Left renal cortex interstitium (tissue), 4 donors: Measurements from ENCODE around the gene MCL1. TPM values are rescaled to one million over a fixed set of nuclear protein-coding genes. Genes with fewer than 3 reads are reported as not detected.
"Not testable (repeated sequence)": the region's sequence is repeated elsewhere in the genome, so short reads cannot be mapped to it uniquely, and the experiment has no call there.

Source experiments
- DNase-seq, 4 donors: peaks; one replicate each; pipeline ENCODE4 v3.0.0-alpha.2; 2013; ENCODE audit warnings: low read depth in 4 of 4, low spot score in 2 of 4, missing footprints in 1 of 4
- polyA plus RNA-seq, 4 donors: library from polyadenylated mRNA; unstranded; fragments of 120-200 nt; gene quantifications; one replicate each; pipeline ENCODE4 v1.2.1, GENCODE V29; 2013; ENCODE audit not compliant: insufficient read length in 4 of 4

The MCL1 gene
- polyA plus RNA-seq, 4 donors: 142 to 214 (median 160) TPM

DNA sequence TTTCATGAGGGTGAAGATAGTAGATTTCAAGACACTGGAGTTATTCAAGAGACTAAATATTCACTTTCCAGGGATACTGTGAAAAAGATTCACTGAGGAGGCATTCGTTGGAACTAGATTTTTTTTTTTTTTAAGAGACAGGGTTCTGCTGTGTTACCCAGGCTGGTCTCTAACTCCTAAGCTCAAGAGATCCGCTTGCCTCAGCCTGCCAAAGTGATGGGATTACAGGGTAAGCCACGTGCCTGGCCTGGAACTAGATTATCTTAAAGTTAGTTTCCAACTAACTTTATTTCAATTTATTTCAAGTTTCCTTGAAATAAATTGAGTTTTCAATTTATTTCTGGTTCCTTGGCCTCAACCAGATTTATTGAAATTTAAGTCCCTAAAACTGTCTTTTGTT lies 24.3 kb upstream of the MCL1 start:
- DNase-seq: no peak

DNA sequence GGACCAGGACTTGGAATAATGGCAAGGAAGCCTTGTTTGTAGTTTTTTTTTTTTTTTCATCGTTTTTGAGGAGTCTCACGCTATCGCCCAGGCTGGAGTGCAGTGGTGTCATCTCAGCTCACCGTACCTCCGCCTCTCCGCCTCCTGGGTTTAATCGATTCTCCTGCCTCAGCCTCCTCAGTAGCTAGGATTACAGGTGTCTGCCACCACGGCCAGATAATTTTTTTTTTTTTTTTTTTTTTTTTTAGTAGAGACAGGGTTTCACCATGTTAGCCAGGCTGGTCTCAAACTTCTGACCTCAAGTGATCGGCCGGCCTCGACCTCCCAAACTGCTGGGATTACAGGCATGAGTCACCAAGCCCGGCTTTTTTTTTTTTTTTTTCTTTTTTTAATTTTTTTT lies 23.0 kb upstream of the MCL1 start:
- DNase-seq: not testable (repeated sequence)

DNA sequence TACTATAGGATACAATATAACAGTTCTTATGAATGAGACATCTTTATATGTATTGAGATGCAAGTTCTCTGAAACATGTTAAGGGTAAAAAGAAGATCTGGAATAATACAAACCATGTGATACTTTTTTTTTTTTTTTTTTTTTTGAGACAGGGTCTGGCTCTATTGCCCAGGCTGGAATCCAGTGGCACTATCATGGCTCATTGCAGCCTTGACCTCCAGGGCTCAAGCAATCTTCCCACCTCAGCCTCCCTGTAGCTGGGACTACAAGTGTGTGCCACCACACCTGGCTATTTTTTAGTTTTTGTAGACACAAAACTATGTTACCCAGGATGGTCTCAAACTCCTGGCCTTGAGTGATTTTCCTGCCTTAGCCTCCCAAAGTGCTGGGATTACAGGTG lies 22.1 kb upstream of the MCL1 start:
- no peak for DNase-seq

DNA sequence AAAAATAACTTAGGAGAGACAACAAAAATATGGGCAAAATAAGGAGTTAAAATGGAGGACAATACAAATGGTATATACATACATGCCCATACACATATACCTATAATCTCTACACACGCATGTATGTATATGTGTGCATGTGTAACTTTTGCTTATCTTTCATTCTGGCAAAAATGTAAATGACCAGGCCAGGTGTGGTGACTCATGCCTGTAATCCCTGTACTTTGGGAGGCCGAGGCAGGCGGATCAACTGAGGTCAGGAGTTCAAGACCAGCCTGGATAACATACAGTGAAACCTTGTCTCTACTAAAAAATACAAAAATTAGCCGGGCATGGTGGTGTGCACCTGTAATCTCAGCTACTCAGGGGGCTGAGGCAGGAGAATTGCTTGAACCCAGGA lies 18.9 kb upstream of the MCL1 start:
- not testable (repeated sequence) for DNase-seq

DNA sequence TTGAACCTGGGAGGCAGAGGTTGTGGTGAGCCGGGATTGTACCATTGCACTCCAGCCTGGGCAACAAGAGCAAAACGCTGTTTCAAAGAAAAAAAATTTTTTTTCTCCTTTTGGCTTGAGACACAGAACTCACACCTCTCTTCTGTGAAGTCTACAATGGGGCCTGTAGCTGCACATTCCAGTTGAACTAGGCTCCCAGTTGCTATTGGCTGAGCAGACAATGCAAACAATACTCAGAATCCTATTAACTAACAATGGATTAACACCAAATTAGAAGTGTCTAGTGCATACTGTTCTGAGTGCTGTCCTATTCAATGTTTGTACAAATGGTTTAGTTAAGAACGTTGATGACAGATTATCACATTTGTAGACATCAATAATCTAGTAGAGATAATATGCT lies 17.6 kb upstream of the MCL1 start:
- no peak for DNase-seq

DNA sequence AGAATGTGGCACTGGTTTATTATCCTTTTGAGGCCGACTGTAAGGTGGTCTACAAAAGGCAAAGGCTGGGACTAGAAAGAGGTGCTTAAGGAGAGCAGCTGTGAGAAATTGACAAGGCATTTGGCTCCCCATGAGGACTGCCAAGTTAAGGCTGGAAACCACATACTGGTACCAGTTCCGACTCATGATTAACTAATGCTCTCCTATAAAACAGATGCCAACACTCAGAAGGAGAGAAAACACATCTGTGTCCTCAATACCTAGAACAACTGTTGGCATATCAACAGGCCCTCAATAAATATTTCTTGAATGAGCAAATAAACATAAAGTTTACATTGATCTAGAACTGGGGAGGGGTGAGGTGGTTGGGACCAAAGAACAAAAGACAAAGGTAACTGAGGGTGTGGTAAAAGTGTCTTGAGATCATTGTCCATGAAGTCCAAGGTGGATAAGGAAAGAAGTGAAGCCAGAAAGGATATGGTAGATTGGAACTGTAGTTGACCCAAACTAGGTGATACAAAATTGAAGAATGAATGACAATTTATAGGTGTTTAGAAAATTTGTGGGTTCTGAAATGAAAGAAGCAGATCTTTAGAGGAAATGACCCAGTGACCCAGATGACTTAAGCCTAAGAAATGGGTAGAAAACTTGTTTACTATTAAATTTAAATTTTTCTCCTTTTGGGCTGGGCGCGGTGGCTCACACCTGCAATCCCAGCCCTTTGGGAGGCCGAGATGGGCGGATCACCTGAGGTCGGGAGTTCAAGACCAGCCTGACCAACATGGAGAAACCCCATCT lies 16.9 kb upstream of the MCL1 start:
- no peak for DNase-seq

DNA sequence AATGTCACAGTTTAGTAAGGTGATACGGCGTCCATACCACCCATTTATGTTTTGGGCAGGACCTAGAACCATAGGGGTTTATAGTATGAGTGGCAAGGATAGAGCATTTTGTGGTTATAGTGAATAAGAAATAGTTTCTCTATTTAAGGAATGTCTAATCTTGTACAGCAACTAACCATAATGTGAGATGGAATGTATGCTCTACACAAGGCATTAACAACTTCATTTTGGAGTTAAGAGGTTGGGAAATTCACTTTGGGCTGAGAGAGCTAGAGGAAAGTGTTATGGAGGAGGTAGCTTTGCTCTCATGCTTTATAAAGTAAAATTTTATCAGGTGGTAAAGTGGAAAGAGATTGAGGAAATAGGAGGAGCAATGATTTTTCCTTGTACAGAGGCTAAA lies 3.0 kb upstream of the MCL1 start:
- no peak for DNase-seq

DNA sequence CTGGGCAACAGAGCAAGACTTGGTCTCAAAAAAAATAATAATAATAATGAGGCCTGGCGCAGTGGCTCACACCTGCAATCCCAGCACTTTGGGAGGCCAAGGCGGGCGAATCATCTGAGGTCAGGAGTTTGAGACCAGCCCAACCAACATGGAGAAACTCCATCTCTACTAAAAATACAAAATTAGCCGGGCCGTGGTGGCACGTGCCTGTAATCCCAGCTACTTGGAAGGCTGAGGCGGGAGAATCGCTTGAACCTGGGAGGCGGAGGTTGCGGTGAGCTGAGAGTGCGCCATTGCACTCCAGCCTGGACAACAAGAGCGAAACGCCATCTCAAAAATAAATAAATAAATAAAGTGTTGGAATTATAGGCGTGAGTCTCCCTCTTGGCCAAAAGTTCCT lies 2.6 kb upstream of the MCL1 start:
- not testable (repeated sequence) for DNase-seq

DNA sequence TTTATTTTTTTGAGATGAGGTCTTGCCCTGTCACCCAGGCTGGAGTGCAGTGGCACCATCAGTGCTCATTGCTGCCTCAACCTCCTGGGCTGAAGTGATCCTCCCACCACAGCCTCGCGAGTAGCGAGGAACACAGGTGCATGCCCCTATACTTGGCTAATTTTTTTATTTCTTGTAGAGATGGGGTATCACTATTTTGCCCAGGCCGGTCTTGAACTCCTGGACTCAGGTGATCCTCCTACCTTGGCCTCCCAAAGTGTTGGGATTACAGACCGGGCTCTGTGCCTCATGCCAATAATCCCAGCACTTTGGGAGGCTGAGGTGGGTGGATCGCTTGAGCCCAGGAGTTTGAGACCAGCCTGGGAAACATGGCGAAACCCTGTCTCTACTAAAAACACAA lies 2.0 kb upstream of the MCL1 start:
- not testable (repeated sequence) for DNase-seq

DNA sequence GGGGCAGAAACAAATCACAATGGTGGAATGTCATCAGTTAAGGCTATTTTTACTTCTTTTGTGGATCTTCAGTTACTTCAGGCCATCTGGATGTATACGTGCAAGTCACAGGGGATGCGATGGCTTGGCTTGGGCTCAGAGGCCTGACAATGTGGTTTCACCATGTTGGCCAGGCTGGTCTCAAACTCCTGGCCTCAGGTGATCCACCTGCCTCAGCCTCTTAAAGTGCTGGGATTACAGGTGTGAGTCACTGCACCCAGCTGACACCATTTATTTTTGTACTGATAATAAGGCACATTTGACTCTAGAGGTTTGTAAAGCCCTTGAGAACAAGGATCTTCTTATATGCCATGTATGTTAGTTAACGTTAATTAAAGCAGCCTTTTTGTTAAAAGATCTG lies 1.6 kb upstream of the MCL1 start:
- DNase-seq: not testable (repeated sequence)

DNA sequence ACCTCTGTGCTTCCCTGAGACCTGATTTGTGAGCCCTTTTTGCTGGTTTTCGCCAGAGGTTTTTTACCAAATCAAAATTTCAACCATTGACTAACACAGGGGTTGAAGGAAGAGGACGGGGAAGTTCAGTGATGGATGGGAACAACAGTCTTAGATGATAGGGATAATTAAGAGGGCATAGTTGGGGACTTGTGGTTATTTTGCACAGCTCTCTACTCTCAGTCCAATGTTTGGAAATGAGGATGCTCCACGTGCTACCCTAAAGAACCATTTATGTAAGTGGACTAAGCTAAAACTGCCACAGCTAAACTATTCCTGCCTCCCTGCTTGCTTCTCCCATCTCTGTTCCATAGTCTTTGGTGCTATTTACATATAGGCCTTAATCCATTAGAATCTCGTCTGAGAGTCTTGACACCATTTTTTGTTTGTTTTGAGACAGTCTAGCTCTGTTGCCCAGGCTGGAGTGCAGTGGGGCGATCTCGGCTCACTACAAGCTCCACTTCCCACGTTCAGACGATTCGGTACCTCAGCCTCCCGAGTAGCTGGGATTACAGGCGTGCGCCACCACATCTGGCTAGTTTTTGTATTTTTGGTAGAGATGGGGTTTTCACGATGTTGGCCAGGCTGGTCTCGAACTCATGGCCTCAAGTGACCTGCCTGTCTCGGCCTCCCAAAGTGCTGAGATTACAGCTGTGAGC lies 684 bp upstream of the MCL1 start:
- DNase-seq: no peak

DNA sequence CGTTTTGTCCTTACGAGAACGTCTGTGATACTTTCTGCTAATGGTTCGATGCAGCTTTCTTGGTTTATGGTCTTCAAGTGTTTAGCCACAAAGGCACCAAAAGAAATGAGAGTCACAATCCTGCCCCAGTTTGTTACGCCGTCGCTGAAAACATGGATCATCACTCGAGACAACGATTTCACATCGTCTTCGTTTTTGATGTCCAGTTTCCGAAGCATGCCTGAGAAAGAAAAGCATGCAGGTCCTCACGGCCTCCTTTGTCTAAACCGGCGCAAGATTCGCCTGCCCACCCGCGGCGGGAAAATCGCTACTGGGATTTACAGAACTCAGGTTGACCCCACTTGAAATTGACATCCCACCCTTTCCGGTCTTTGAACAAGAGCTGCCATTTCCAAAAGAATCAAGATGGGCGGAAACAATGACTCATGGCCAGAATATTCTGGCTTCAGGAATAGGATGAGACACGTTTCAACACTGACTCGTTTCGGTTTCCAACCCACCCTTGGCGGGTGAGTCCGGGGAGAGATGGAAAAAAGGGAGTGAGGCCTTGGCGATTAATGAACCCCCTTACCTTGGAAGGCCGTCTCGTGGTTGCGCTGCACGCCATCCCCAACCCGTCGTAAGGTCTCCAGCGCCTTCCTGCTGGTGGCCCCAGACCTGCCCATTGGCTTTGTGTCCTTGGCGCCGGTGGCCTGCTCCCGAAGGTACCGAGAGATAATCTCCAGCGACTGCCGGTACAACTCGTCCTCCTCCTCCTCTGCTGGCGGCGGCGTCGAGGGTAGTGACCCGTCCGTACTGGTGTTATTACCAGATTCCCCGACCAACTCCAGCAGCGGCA lies 919 bp downstream of the MCL1 start:
- DNase-seq: peak in 1 of 4 donors; percentile 59

DNA sequence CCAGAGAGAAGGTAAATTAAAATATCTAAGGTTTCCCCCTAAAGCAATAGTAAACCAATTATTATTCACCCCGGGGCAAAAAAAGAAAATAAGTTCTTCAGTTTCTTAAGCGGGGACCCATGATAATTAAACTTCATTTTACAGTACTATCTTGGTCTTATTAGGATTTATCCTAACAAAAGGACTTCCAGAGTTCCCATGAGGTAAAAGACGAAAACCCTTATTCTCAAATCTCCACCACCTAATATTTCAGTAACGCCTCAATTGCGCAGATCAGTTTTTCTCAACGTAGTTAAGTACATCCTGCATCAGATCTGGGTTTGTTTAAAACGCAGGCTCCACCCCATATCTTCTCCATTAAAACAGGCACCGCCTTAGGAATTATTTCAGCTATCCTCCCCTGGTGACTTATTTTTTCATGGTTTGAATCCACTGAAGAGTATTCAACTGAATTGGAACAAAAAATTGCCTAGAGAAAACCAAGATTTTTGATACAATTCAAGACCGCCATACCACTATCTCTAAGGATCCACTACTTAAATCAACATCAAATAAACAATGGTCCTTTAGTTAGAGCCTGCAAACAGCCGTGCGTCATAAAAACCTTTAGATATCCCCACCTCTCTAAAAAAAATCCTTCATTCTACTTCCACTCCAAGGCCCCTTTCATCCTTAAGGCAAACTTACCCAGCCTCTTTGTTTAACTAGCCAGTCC lies 1.7 kb downstream of the MCL1 start:
- no peak for DNase-seq

DNA sequence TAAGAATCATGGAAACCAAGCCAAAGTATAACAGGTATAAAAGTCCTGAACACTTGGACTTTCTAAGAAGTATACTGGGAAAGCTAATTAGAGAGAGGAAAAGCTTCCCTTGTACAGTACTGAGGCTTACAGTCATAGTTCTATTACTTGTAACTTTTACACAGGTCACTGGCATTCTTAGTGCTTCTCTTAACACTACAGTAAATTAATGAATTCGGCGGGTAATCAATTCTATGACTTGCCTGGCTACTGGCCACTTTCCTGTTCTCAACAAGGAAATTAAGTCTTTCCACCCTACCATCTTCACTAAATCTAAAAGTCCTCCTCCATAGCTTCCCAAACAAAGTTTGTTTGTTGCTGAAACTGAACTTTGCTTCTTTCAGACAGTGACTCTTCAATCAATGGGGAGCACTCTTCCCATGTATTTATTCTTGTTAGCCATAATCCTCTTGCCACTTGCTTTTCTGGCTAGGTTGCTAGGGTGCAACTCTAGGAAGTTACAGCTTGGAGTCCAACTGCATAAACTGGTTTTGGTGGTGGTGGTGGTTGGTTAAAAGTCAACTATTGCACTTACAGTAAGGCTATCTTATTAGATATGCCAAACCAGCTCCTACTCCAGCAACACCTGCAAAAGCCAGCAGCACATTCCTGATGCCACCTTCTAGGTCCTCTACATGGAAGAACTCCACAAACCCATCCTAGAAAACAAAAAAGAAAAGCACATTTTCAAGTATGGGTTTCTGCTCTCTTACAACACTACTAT lies 2.4 kb downstream of the MCL1 start:
- no peak for DNase-seq

DNA sequence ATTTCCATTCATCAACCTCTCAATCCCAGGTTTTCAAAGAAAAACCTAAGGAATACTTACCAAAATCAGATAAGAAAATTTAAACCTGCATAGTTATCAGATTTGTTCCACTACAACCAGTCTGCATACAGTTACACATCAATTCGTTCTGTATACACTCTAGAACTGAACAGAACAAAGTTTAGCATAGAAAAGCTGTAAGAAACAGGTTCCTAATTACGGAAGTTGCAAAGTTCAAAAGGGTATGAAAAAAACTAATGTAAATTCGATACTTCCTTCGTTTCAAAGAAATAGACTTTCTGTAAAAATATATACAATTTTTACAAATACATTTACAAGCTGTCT lies 3.1 kb downstream of the MCL1 start:
- no peak for DNase-seq

DNA sequence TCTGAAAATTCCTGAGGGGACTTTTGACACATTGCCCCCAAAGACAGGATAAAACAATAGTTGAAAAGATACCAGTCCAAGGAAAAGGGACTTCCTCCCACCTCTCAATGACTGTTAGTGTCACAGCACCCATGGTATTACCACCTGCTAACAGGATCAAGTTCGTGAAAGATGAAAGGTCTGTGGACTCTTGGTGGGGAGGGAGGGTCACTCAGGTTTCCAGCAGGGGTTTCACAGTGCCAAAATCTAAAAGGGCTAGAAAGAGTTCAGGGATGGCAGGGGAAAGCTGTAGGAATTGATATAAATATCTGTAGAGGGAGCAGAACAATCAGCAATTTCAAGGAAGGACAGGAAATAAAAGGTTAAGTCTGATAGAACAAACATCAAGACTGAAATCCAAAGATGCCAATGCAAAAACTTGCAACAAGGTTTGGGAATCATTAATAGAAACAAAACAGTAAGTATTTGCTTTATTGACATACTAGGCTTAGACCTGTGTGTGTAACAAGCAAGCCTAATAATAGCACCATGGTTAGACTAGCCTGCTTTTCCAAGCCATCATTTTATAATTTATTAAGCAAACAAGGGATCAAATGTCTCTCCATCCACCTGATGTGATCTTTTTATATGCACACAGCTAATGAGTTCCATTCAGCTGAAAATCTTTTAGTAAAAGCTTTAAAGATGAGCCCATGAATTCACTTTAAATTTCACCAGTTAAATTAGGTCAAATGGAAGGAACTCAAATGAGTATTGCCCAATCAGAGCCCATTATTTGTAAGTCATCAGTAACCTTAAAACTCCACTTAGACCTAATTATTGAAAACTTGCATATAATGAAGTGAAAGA lies 3.7 kb downstream of the MCL1 start:
- DNase-seq: no peak

DNA sequence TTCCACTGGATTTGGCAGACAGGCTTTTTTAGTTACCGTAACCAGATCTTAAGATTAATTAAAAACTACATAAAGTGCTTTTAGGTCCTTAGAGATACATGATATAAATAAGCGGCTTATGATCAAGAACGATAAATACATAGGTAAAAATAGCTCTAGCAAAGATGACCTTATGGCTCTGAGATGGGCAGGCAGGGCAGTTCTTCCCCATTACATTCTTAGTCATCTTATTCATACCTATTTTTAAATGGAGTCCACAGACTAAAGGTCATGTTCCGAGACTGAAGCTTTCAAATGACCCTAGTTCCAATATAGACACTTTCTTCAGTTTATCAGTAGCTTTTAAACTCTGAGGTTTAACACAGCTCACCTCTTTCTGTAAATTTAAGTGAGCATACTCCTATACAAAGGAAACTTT lies 4.3 kb downstream of the MCL1 start:
- DNase-seq: no peak

DNA sequence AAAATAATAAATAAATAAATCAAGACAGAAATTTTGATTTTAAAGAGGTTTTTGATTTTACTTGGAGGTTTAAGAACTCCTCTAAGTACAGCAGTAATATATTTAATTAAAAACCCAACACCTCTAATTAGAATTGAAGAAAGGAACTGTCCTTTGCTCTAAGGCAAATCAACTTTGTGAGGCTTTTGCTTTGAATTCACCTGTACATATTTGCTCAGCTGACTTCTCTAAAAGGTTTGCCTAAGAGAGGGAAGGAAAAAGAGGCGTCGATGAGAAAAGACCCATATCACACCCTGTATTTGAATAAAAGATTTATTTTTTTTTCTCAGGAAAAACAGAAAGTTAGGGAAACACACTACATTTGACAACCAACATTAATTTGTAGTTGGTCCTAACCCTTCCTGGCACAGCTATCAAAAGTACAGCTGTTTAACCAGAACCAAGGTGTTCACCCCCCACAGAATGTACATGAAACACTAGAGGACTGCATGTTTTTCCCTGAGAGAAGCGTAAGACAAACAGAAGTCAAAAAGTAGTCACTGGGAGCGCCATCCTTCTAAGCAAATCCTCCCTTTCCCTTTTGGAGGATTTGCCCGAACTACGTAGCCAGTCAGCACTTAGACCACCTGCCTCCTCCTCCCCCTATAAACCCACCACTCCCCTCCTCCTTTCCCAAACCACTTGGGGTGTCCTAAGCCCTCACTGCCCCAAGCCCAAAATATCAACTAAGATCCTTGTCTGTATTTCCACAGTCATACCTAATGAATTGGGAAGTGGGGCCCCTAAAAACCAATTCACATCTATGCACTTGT lies 4.9 kb downstream of the MCL1 start:
- DNase-seq: no peak
